Stimulated activated CD4-positive, alpha-beta T cell treated with anti-CD3 and anti-CD28 coated beads, Interleukin-1b, Interleukin-23, amount 100 ng/mL, for 4 hours (primary cell): ENCODE results near the gene CXCR4.

Source experiments
- DNase-seq, 2 donors: peaks; one replicate each; pipeline ENCODE4 v3.0.0-alpha.2; 2020; ENCODE audit warnings: low read depth in 2 of 2

The CXCR4 gene

DNA sequence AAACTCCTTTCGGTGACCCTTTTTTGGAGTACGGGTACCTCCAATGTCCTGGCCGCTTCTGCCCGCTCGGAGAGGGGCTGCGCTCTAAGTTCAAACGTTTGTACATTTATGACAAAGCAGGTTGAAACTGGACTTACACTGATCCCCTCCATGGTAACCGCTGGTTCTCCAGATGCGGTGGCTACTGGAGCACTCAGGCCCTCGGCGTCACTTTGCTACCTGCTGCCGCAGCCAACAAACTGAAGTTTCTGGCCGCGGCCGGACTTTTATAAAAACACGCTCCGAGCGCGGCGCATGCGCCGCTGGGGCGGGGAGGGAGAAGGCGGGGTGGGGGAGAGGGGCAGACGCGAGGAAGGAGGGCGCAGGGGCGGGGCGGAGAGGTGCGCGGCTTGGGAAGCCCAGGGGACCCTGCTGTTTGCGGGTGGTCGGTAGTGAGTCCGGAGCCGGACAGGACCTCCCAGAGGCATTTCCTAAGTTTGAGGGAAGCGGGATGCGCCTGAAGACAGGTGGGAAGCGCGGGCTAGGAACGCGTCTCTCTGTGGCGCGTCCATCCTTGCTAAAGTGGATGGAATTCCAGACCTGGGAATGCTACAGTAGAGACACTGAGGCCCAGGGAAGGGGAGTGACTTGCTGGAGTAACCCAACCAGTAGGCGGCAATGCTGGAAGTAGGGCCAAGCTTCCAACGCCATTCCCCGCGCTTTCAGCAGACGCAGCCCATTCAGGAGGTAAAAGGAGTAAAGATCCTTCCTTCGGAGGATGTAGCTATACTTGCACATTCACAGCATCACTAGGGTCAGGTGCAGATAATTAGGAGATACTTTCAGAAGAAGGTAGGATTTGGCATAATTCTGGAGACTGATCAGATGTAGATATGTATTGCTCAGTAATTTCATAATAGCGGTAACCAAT, at the start of gene CXCR4:
CXCR4 (minus strand) TSS at position 241 of the 910 bp plus-strand sequence; CDS start at position 152, 89 bp downstream.
- peak; percentile 71 to 84 for DNase-seq

DNA sequence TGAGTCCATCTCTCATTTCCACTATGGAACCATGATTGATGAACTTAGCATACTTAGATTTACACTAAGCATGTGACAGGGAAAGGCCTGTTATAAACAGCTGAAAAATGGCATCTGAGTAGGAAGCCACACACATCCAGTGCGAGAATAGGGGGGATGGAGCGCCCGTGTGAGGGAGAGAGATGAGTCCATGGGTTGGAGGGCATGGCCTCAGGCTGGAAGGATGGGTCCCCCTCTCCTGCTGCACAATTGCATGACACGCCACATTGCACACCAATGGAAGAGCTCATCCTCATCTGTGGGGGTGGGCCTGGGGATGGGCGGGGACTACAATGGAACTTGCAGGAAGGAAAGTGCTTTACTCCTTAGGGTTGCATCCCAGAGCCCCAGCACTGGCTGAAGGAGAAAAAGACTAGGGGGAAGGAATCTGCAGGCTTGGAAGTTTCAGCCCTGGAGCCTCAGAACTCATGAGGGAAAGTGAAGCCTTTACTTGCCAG, 46.4 kb upstream of the CXCR4 start:
- no peak for DNase-seq

DNA sequence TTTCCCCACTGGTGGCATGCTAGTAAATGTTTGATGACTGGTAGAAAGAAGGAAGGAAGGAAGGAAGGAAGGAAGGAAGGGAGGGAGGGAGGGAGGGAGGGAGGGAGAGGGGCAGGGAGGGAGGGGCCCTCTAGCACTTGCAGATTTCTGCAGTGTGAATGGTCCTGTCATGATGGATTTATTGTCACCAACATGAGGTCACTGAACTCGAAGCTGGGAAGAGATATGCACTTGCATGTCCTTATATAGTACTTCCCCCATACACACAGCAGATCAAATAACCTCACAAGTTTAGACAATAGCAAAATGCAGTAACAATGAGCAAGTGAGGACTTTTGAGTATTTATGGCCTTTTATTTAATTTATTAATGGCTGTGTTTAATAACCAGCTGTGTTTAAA, 44.5 kb upstream of the CXCR4 start:
- no peak for DNase-seq

GRCh38 chr2:136156411-136156810, 38.5 kb upstream of the CXCR4 start:
- no peak for DNase-seq

DNA sequence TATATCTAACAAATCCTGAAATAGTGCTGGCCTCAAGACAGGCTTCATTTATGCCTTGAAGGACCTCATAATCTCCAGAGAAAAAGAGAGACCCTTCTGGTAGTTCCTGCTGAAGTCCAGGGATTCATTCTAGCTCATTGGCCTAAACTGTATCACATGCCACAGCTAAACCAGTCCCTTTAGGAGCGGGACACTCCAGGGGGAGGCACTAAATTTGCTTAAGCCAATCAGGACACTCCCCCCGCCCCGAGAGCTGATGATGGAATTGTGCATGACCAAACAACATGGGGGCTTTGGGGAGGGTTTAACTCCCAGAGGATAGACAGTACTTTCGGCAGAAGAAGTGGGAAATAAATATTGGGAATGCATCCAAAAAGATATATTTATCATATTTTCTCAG, 36.4 kb upstream of the CXCR4 start:
- no peak for DNase-seq

DNA sequence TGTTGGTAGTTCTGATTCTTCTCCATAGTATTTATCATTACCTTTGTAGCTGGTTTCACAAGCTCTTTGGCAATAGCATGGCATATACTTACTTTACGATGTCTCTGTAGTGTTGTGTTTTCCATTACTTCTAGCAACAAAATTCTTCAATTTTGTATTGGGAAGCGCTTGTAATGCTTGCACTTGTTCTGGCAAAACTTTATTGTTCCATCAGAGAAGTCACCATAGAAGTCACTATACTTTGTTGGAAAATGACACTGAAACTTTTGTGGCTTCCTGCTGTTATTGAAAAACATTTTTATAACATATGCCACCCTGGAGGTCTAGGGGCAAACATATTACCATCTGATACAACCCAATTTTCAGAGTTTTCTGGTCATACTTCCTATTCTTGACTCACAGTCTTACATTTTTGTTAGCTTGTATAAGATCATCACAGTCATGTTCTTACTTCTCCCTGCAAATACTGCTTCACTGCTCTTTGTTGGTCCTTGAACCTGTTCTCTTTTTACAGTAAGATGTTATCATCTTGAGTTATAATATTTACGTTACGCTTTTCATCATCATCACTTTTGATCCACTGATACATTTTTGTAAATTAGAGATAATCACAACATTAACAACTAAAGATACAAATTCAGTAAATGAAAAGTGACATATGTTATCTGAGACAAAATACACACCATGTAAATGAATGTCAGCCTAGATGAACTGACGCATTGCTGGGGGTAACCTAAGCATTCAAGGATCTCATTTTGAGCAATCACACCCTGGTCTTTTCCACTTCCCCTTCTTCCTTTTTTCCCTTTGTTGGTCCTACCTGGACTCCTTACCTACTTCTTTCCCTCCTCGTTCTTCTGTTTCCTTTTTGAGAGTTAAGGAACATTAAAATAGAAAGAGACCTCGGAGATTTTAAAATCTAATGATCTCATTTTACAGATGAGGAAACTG, 33.3 kb upstream of the CXCR4 start:
- DNase-seq = no peak

- no peak for DNase-seq
Measured at GRCh38 chr2:136149011-136149410, 31.1 kb upstream of the CXCR4 start.

DNA sequence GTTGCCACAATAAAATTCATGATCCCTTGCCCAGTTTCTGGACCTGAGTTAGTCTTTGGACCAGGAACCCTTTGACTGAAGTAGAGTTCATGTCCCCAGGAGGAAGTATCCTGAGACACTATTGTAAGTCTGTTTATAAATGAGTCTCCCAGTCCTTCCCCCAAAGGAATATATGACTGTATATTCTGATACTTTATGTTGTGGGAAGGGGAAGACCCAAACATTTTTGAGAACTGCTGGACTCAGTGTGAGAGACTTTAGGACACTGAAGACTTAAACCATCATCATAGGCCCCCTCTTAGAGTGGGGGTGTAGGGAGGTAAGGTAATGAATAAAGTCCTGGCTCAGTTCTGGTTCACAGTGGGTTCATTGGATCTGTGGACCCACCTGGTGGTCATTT, 28.6 kb upstream of the CXCR4 start:
- DNase-seq = no peak

DNA sequence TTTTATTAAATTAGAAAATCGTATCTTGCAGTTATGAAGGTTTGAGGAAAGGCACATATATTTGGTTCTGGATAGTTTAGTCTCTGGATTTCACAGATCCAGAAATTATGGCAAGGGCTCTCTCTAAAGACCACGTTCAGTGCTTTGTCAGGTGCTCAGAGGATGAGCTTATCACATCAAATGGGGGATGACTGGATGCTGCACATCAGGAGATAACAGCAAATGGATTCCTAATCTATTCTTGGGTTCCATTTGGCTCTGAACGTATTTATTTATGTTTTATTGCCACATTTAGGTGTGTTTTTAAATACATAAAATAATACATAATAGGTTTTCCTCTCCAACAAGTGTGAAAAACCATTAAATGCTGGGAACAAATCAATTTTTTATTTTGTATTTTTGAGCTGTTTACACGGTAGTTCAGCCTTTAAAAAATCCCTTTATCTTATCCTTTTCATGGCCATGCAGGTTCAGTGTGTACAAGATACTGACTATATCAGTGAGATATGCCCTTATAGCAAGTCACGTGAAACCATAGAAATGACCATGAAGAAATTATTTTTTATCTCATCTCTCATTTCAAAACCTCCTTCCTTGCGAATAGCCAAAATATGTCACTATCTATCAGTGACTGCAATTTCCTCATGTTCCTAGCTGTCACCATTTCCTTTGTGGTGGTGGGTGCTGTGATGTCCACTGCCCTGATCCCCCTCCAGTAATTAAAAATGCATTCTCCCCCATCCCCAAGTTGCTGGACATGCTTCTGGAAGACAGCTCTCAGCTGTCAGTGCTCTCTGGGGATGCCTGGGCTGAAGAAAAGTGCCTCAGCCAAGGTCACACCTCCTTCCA, 25.9 kb upstream of the CXCR4 start:
- no peak for DNase-seq

DNA sequence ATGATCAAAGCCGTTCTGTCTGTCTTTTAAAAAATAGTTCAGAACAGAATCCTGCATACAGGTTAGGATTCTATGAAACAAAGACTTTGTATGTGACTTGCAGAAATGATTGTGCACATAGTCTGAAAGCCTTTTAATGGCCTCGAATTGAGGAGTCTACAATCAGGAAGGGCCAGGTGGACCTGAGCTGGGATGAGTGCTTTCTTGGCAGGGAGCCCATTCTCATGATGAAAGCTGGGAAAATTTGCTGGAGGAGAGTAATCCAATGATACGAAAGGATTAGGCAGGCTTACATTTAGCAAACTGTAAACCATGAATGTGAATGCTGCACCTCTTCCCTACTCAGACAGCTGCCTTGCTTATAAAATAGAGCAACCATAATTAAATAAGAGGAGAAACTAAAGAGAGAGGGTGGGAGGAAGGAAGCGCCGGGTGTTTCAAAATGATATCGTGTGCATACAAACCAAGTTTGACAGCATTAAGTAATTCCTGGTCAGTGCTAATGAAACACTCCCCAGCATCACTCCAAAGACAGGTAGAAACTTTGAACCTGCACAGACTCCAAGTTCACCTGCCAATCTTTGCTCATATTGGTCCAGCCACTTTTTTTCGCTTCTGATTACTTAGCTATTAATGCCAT, 23.7 kb upstream of the CXCR4 start:
- DNase-seq = no peak

- no peak for DNase-seq
Measured at GRCh38 chr2:136139631-136140030, 21.7 kb upstream of the CXCR4 start.

DNA sequence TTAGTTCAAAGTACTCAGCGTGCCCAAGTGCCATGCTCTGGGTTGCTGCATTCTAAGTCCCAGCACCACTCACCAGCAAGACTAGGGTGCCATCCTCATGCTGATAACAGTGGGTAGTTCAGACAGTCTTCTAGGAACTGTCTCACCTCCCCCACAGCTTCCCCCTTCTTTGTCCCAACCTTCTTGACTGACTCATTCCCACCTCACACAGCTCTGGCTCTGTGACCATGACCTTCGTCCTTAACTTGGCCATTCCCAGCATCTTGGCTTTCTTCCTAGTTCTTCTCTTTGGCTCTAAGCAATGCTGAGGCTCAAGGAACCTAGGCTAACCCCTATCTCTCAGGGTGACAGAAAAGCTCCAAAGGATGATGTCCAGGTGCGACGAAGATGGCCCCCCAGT, 20.0 kb upstream of the CXCR4 start:
- no peak for DNase-seq

DNA sequence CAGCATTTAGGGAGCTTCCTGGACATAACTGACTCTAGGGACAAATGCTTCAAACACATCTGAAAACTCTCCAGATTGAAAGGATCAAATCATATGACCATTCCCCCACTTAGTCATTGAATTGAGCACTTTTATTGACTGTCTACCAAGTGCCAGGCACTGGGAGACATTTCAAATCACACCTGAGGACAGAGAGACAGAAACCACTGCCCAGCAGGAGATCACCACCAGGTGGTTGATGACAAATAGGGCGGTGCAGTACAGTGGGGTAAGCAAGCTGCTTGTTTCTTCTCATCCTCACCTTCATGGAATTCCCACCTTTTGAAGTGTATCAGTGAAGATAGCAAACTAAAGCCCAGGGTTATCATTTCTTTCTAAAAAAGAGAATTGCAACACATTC, 19.0 kb upstream of the CXCR4 start:
- no peak for DNase-seq

DNA sequence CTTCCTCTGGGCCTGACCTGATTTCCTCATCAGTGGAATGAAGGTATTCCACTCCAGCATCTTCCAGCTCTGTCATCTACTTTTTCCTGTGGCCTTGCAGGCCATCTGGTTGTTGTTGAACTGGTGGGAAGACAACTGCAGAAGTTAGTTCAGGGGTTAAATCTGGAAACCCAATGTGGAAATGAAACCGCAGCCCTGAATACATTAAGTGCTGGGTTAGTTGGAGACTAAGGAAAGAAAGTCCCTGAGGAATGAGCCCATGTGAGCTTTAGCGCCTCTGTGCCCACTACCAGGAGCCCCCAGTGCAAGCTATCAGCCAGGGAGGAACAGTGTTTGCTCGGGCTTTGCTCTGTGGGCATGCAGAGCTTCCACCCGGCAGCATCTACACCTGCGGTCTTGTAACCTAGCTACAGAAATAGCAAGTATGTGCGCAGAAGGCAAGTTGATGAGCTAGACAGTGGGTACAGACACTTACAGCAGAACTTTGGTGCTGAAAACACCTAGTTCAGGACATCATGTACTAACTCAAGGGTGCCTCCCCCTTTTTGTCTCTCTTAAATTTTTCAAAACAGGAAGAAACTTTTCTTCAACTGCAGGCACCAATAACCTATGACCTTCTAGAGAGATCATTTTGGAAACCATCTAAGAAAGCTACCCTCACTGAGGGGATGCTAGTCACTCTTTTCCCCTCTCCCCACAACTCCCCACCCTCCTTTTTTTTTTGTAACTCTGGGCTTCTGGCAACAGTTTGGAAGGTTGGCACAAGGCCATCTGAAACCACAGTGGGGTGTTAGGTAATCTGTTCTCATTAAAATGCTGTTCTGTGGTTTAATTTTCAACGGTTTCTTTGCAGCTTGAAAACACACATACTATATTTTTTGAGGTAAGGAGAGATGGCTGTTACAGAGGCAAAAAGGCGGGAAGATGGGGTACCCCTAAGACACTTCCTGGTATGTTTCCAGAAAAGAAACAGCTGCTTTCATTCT, 18.3 kb upstream of the CXCR4 start:
- DNase-seq = peak in 1 of 2 donors; percentile 10

DNA sequence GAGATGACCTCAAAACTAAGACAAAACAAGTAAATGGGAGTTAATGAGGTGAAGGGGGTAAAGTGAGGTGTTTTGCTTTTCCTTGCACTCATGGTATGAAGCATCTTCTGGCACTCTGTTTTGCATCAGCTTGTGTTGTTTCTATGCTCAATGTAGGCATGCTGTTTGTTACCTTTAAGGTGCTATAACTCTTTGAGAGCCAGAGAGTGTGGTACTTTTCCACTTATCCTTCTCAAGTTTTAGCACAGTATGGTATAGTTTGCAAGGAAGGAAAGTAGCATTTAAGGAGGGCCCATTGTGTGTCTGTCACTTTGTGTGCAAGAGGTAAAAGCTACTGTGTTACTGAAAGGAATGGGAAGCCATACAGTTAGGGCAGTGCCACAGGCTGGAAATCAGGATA, 17.5 kb upstream of the CXCR4 start:
- DNase-seq = no peak

GRCh38 chr2:136134126-136134525, 16.2 kb upstream of the CXCR4 start:
- DNase-seq = no peak

DNA sequence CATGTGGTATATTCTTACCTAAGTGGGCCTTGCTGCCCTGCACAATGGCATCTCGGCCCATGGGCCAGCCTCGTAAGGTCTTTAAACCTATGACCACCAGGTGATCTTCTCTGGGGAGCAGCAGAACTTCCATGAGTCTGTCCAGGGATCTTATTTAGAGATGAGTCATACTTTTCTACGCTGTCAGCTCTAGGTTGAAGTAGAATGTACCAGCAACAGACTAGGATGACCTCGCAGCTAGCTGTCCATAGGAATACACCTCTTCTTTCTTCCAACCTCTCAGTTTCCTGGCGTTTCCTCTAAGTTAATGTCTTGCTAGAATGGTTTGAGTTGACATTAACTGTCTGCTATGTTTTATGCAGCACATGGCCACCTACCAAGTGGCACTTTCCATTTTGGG, 15.6 kb upstream of the CXCR4 start:
- no peak for DNase-seq

GRCh38 chr2:136133176-136133575, 15.2 kb upstream of the CXCR4 start:
- DNase-seq = no peak

GRCh38 chr2:136132825-136133155, 14.8 kb upstream of the CXCR4 start:
- no peak for DNase-seq
